Measurements from ENCODE around the gene PLPP2. TPM values are rescaled to one million over a fixed set of nuclear protein-coding genes. Genes with fewer than 3 reads are reported as not detected.

The PLPP2 gene
- total RNA-seq, 4 donors from 2014 or later = 1.0 to 4.1 (median 1.5) TPM; not detected in 1

- no peak for TF ChIP-seq CTCF (IDR thresholded peaks at IDR 0.05; ENCODE audit: low read depth)
These were observed 3.9 kb upstream of the PLPP2 start for GRCh38 chr19:294946-295686.

GRCh38 chr19:294341-294945 lies 3.2 kb upstream of the PLPP2 start:
- TF ChIP-seq CTCF (IDR thresholded peaks at IDR 0.05; ENCODE audit: low read depth) = no peak

- TF ChIP-seq CTCF (IDR thresholded peaks at IDR 0.05; ENCODE audit: low read depth) = no peak
These were observed 2.4 kb upstream of the PLPP2 start for GRCh38 chr19:293436-294110.

DNA sequence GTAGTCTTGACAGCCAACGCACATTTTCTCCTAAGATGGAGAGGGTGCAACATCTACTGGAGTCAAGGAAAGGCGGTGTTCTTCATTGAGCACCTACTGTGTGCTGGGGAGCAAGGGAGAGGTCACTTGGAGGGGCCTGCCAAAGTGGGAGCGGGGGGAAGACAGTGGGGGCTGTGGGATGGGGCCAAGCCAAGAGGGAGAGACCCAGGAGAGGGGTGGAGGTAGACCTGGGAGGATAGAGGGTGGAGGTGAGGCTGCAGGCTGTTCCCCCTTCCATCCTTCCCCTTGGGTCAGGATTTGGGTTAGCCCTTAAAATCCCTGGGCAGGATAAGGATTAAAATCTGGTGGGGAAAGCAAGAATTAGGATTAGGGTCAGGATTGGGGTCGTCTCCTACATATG lies 1.7 kb upstream of the PLPP2 start:
- TF ChIP-seq CTCF (IDR thresholded peaks at IDR 0.05; ENCODE audit: low read depth) = no peak

- TF ChIP-seq CTCF (IDR thresholded peaks at IDR 0.05; ENCODE audit: low read depth) = no peak
These were observed 1.2 kb upstream of the PLPP2 start for GRCh38 chr19:292281-292884.

DNA sequence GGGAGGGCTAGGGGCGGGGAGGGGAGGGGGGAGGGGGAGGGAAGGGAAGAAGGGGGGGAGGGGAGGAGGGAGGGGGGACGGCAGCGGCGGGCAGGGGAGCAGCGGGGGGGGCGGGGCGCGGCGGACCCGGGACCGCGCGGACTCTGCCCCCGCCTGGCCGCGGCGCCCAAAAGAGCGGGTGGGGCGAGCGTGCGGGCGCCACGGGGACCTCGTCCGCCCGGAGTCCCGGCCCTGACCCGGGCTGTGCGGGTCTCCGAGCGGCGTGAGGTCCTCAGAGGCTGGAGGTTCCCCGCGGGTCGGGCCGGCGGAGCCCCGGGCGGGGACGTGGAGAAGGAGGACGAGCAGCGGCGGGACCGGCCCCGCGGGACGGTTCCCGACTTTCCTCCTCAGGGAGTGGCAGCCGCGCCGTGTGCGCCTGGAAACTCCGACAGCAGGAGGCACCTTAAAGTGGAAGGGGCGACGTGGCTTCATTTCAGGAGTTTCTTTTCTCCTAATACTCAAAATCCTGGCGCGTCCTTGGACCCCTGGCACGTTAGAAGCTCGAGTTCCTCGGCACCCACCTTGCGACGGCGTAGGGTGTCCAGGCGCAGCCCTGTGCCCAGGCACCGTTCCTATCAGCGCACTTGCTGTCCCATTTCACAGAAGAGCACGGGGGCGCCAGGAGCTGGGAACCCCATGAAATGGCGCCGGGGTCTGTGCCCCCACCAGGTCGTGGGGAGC lies 518 bp upstream of the PLPP2 start:
- no peak for TF ChIP-seq CTCF (IDR thresholded peaks at IDR 0.05; ENCODE audit: low read depth)
